OCI-LY3 (cell line): ENCODE data around the gene PRR13.

Source experiments
- CTCF ChIP-seq: fragments of 200-600, 300-600 bp; sonication (generic); IDR thresholded peaks from 2 replicates; pipeline ENCODE4 v1.5.1; 2014; ENCODE audit warnings: antibody characterized with exemption, low read length, low read depth
- EZH2phosphoT487 ChIP-seq: fragments of 200-600 bp; shearing (Covaris generic); IDR thresholded peaks from 2 replicates; pipeline ENCODE4 v1.6.1; 2018; ENCODE audit warnings: antibody characterized with exemption, mixed run types, low read depth

- TF ChIP-seq CTCF (peak; percentile 19), EZH2phosphoT487 (no peak)
Observed at GRCh38 chr12:53481939-53482586, 40.5 kb downstream of the PRR13 start.
